HepG2 (cell line): ENCODE data around the gene KIF25. TPM values are rescaled to one million over a fixed set of nuclear protein-coding genes. Genes with fewer than 3 reads are reported as not detected.

Source experiments
- ATAC-seq: fragments of 200-7000 bp; cut with Tn5 transposase; 3 replicates; pipeline ENCODE4 v1.9.1; 2020; ENCODE audit warnings: mild to moderate bottlenecking, moderate library complexity
- BruUV-seq: library from RNA; stranded (reverse); fragments of 400-500 nt; replicated peaks from 2 replicates; lab custom pipeline; 2021; lab: Mats Ljungman, UMichigan
- CTCF ChIA-PET: fragments of 300-600 bp; formaldehyde crosslinking; extraction: SDS; loops from one replicate; lab custom pipeline; 2021; ENCODE audit warnings: low total read pairs, inconsistent platforms, low intra/inter-chr PET ratio; lab: Yijun Ruan, JAX
- POLR2A ChIA-PET: fragments of 350-600 bp; sonication (Branson Sonifier 250); formaldehyde crosslinking; loops from one replicate; lab custom pipeline; 2020; ENCODE audit warnings: antibody characterized with exemption, inconsistent platforms; lab: Yijun Ruan, JAX
- DNase-seq: peaks from one replicate; pipeline ENCODE4 v3.0.0-alpha.2; 2015; ENCODE audit warnings: low spot score
- FAIRE-seq: peaks from 3 replicates; lab custom pipeline; 2011; peaks lifted over from hg19 to GRCh38; lab: Jason Lieb, UNC
- H2AFZ ChIP-seq: one replicate; pipeline ENCODE4 v1.6.1; 2011; ENCODE audit warnings: low read length, inconsistent platforms
- H3K27ac ChIP-seq: fragments of 300-600 bp; 3 replicates; pipeline ENCODE4 v1.8.0; 2011; ENCODE audit warnings: mixed run types, mild to moderate bottlenecking, mixed read lengths, low read length, inconsistent platforms; ENCODE audit not compliant: insufficient read depth; ENCODE audit errors: extremely low read length
- H3K27me3 ChIP-seq, 2 experiments: fragments of 200-600 bp in 1 of 2; 2 replicates in 1 of 2; 3 replicates in 1 of 2; pipeline versions ENCODE4 v1.6.0 to v1.8.0; 2011; ENCODE audit warnings: low read length in 2 of 2, mild to moderate bottlenecking in 2 of 2, moderate library complexity in 2 of 2, inconsistent platforms in 1 of 2; ENCODE audit not compliant: insufficient read depth in 2 of 2, control insufficient read depth in 1 of 2
- H3K36me3 ChIP-seq, 2 experiments: fragments of 200-600 bp in 1 of 2; replicated peaks in 1 of 2; 2 replicates in 1 of 2; 3 replicates in 1 of 2; pipeline versions ENCODE4 v1.5.1 to v1.8.0; 2011; ENCODE audit warnings: low read length in 2 of 2, inconsistent platforms in 1 of 2; ENCODE audit not compliant: insufficient read depth in 2 of 2, control insufficient read depth in 1 of 2
- H3K4me1 ChIP-seq: 2 replicates; pipeline ENCODE4 v1.5.1; 2012; ENCODE audit warnings: low read length, inconsistent platforms; ENCODE audit not compliant: insufficient read depth
- H3K4me2 ChIP-seq: 2 replicates; pipeline ENCODE4 v1.6.0; 2011; ENCODE audit warnings: low read depth, low read length, inconsistent platforms
- H3K4me3 ChIP-seq, 3 experiments: fragments of 200-600 bp in 1 of 3; sonication (generic), shearing (Covaris generic) in 1 of 3; replicated peaks in 1 of 3; 2 replicates each; pipeline ENCODE4 v1.5.1; 2011 to 2016; ENCODE audit warnings: low read length in 3 of 3, inconsistent platforms in 2 of 3, low read depth in 2 of 3, mild to moderate bottlenecking in 2 of 3, control low read depth in 1 of 3, mixed read lengths in 1 of 3; ENCODE audit not compliant: insufficient read depth in 1 of 3
- H3K79me2 ChIP-seq: one replicate; pipeline ENCODE4 v1.6.1; 2011; ENCODE audit warnings: low read length, inconsistent platforms; ENCODE audit not compliant: insufficient read depth
- H3K9ac ChIP-seq: 2 replicates; pipeline ENCODE4 v1.6.0; 2011; ENCODE audit warnings: mild to moderate bottlenecking, low read depth, low read length, inconsistent platforms; ENCODE audit not compliant: insufficient read depth
- H3K9me3 ChIP-seq: 2 replicates; pipeline ENCODE4 v1.5.1; 2012; ENCODE audit warnings: mild to moderate bottlenecking, low read length
- H4K20me1 ChIP-seq: 2 replicates; pipeline ENCODE4 v1.6.0; 2011; ENCODE audit warnings: inconsistent platforms, mild to moderate bottlenecking, low read length, moderate library complexity; ENCODE audit not compliant: insufficient read depth
- CBX5 ChIP-seq: sonication (generic); formaldehyde crosslinking; IDR thresholded peaks from 2 replicates; pipeline ENCODE4 v1.4.0; 2020; ENCODE audit warnings: missing genetic modification reagents, borderline replicate concordance
- CEBPB ChIP-seq: IDR thresholded peaks from 2 replicates; pipeline ENCODE4 v1.6.1; 2011; ENCODE audit warnings: low read depth, low read length, improper control_type of control experiment, borderline replicate concordance
- FOSL2 ChIP-seq: sonication (generic); formaldehyde crosslinking; IDR thresholded peaks from 2 replicates; pipeline ENCODE4 v1.4.0; 2020; ENCODE audit warnings: missing genetic modification reagents
- HIVEP1 ChIP-seq: sonication (generic); formaldehyde crosslinking; IDR thresholded peaks from 2 replicates; pipeline ENCODE4 v1.4.0; 2020; ENCODE audit warnings: mild to moderate bottlenecking, missing genetic modification reagents
- NR0B2 ChIP-seq: sonication (generic); formaldehyde crosslinking; IDR thresholded peaks from 2 replicates; pipeline ENCODE4 v1.4.0; 2020; ENCODE audit warnings: mild to moderate bottlenecking, missing genetic modification reagents
- RFX5 ChIP-seq: IDR thresholded peaks from 2 replicates; pipeline ENCODE4 v1.6.1; 2011; ENCODE audit warnings: low read depth, low read length, improper control_type of control experiment
- SMAD1 ChIP-seq: sonication (generic); formaldehyde crosslinking; IDR thresholded peaks from 2 replicates; pipeline ENCODE4 v1.4.0; 2020; ENCODE audit warnings: missing genetic modification reagents, low read depth, mild to moderate bottlenecking, borderline replicate concordance
- TAF15 ChIP-seq: fragments of 200-400 bp; formaldehyde crosslinking; IDR thresholded peaks from one replicate; pipeline ENCODE4 v1.6.1; 2018; ENCODE audit warnings: mild to moderate bottlenecking, low read depth, low read length; ENCODE audit not compliant: poor library complexity, severe bottlenecking
- THAP11 ChIP-seq: IDR thresholded peaks from 2 replicates; pipeline ENCODE4 v1.6.1; 2016; ENCODE audit warnings: missing biosample characterization, missing genetic modification reagents
- ZMYM2 ChIP-seq: sonication (generic); formaldehyde crosslinking; IDR thresholded peaks from 2 replicates; pipeline ENCODE4 v1.8.0; 2022; ENCODE audit warnings: mild to moderate bottlenecking, missing genetic modification reagents
- ZNF138 ChIP-seq: sonication (generic); formaldehyde crosslinking; IDR thresholded peaks from 2 replicates; pipeline ENCODE4 v1.5.0; 2020; ENCODE audit warnings: mild to moderate bottlenecking, low read depth, missing genetic modification reagents
- ZNF18 ChIP-seq: sonication (generic); formaldehyde crosslinking; IDR thresholded peaks from 2 replicates; pipeline ENCODE4 v1.8.0; 2022; ENCODE audit warnings: mild to moderate bottlenecking, missing genetic modification reagents; ENCODE audit not compliant: insufficient replicate concordance
- ZNF562 ChIP-seq: sonication (generic); formaldehyde crosslinking; IDR thresholded peaks from 2 replicates; pipeline ENCODE4 v1.8.0; 2022; ENCODE audit warnings: missing genetic modification reagents, borderline replicate concordance
- ZNF749 ChIP-seq: sonication (generic); formaldehyde crosslinking; IDR thresholded peaks from 2 replicates; pipeline ENCODE4 v1.8.0; 2022; ENCODE audit warnings: mild to moderate bottlenecking, missing genetic modification reagents, moderate library complexity, borderline replicate concordance
- ZNF784 ChIP-seq: sonication (generic); formaldehyde crosslinking; IDR thresholded peaks from 2 replicates; pipeline ENCODE4 v1.5.1; 2020; ENCODE audit warnings: missing genetic modification reagents, mild to moderate bottlenecking, borderline replicate concordance
- WGBS: methylation state at CpG from one replicate; pipeline ENCODE4 v1.1.6; 2017; ENCODE audit warnings: low lambda C conversion rate; 5-methylcytosine and 5-hydroxymethylcytosine counted together
- in situ Hi-C: cut with HindIII; loops from 2 replicates; pipeline ENCODE4 v1.10.0; 2017; ENCODE audit warnings: low pct_unique_long_range_greater_than_20kb; ENCODE audit not compliant: extremely low pct_ligation_motif_present
- intact Hi-C: fragments of 100-400 bp; cut with micrococcal nuclease; formaldehyde crosslinking; loops from one replicate; pipeline ENCODE4 v1.10.0; 2022; ENCODE audit not compliant: unreplicated experiment
- polyA plus RNA-seq, 8 experiments: library from polyadenylated mRNA; depleted of rRNA in 3 of 8; stranded (reverse) in 7 of 8; unstranded in 1 of 8; fragments of >200 nt; fragmentation: Illumina TruSeq in 4 of 8; extraction: Trizol in 4 of 8; gene quantifications; 2 replicates each; pipeline versions ENCODE4 v1.2.1 to v1.2.3, GENCODE V29; 2011 to 2016; ENCODE audit warnings: low read depth in 4 of 8, missing spikeins in 1 of 8, mixed read lengths in 1 of 8; ENCODE audit not compliant: insufficient read depth in 1 of 8
- total RNA-seq, 5 experiments: library from RNA; depleted of rRNA; stranded (reverse); fragments of >200 nt; fragmentation: Illumina TruSeq; extraction: Trizol; gene quantifications; 2 replicates each; pipeline ENCODE4 v1.2.3, GENCODE V29; 2016; ENCODE audit warnings: low read depth in 1 of 5

Gene KIF25
- total and polyA plus RNA-seq, 2 of the 13 experiments (the other 11 are each of a cell fraction or from before 2014, with no cell fraction given): not detected

- TF ChIP-seq CBX5 (CRISPR knock-in tag) (no peak), HIVEP1 (no peak), ZNF562 (no peak), SMAD1 (CRISPR knock-in tag) (no peak), ZNF138 (no peak)
Observed at GRCh38 chr6:168005796-168006195, 8.3 kb downstream of the KIF25 start (continued).

- ChIA-PET POLR2A (no interaction called here), CTCF (no interaction called here)
- intact Hi-C loops (no loop called here), in situ Hi-C loops (no loop called here)
- Histone ChIP-seq H3K36me3 (no peaks in the 10 kb centered on the region), H3K9ac (no peak overlapping the region), H3K4me1 (no peaks in the 10 kb centered on the region), H3K79me2 (no peaks in the 10 kb centered on the region), H4K20me1 (no peaks in the 10 kb centered on the region), H3K4me2 (no peak overlapping the region), H3K4me3 (no peak overlapping the region), H3K27me3 (peaks cover 0 to 22% of the 10 kb centered on the region in 2 experiments; a peak in 3 of 5 replicates), H3K9me3 (peaks cover 26% of the 10 kb centered on the region), H2AFZ (no peak overlapping the region), H3K27ac (no peak overlapping the region)
- no peak; the same call in 2 of the 3 replicates for ATAC-seq
- no TSS peak for BruUV-seq
- TF ChIP-seq CEBPB (peak; percentile 27; the same call in 1 of the 2 replicates), ZMYM2 (CRISPR knock-in tag) (no peak), ZNF18 (no peak), TAF15 (no peak), NR0B2 (CRISPR knock-in tag) (no peak), RFX5 (peak; percentile 77; the same call in 1 of the 2 replicates), ZNF784 (CRISPR knock-in tag) (no peak), THAP11 (CRISPR knock-in tag) (no peak), FOSL2 (CRISPR knock-in tag) (no peak), ZNF749 (CRISPR knock-in tag) (no peak)
- peak; percentile 28 for DNase-seq
- 0% methylated on average over 3 of the region's 3 CpGs for whole genome bisulfite sequencing
- no peak for FAIRE-seq
Observed at GRCh38 chr6:168007592-168008338, 10.3 kb downstream of the KIF25 start.
